ENCODE measurements around the gene SLCO2A1.

The SLCO2A1 gene

GRCh38 chr3:133881939-133882825 is 147.5 kb downstream of the SLCO2A1 start:
- TF ChIP-seq, protein P1, sequence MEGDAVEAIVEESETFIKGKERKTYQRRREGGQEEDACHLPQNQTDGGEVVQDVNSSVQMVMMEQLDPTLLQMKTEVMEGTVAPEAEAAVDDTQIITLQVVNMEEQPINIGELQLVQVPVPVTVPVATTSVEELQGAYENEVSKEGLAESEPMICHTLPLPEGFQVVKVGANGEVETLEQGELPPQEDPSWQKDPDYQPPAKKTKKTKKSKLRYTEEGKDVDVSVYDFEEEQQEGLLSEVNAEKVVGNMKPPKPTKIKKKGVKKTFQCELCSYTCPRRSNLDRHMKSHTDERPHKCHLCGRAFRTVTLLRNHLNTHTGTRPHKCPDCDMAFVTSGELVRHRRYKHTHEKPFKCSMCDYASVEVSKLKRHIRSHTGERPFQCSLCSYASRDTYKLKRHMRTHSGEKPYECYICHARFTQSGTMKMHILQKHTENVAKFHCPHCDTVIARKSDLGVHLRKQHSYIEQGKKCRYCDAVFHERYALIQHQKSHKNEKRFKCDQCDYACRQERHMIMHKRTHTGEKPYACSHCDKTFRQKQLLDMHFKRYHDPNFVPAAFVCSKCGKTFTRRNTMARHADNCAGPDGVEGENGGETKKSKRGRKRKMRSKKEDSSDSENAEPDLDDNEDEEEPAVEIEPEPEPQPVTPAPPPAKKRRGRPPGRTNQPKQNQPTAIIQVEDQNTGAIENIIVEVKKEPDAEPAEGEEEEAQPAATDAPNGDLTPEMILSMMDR (IDR thresholded peaks at IDR 0.05; ENCODE audit: extremely low read depth, missing control alignments): no peak
- no peak for DNase-seq (ENCODE audit: low spot score)

- no peak for DNase-seq (ENCODE audit: low spot score)
- TF ChIP-seq, protein P1 (IDR thresholded peaks at IDR 0.05; ENCODE audit: extremely low read depth, missing control alignments): no peak
Measured at GRCh38 chr3:133881492-133881891, 148.2 kb downstream of the SLCO2A1 start.

DNA sequence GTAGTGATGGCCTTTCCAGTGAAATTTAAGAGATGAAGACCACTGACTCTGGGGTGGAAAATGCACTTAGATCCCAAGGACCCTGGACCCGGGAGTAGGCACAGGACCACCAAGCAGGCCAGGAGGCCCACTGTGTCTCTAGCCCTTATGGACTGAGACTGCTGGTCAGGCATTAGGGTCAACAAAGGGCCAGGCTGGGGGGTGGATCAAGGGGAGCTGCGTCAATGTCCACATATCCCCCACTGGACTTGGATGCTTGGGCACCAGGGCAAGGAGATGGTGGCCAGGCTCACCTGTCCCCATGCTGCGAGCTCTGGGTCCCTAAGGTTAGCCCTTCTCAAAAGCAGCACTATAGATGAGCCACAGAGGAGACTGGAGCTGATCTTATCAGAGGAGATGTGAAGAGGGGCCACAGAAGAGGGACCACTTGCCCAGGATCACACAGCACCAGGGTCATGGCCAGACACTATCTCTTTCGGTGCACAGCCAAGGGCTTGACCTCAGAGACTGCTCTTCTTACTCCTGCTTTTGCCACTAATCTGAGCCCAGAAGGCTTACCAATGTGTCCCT is 148.8 kb downstream of the SLCO2A1 start:
- TF ChIP-seq, protein P1 (IDR thresholded peaks at IDR 0.05; ENCODE audit: extremely low read depth, missing control alignments): no peak
- no peak for DNase-seq (ENCODE audit: low spot score)

DNA sequence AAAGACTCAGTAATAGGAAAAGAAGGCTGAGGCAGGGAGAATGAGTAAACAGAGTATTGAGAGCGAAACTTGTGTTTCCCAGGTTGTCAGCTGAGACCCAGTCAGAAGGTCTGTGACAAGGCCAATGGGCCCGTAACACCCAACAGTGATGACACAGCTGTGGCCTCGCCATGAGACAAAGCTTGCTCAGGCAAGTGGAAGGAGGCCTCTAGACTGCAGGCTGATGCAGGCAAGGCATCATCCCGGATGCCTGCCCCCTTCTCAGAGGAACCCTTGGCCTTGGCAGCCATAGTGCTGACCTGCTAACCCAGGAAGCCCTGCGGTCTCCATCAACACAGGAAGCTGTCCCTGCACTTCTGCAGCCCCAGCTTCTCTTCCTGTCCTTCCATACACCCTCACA is 149.4 kb downstream of the SLCO2A1 start:
- TF ChIP-seq, protein P1 (IDR thresholded peaks at IDR 0.05; ENCODE audit: extremely low read depth, missing control alignments): no peak
- no peak for DNase-seq (ENCODE audit: low spot score)

- no peak for DNase-seq (ENCODE audit: low spot score)
- TF ChIP-seq, protein P1 (IDR thresholded peaks at IDR 0.05; ENCODE audit: extremely low read depth, missing control alignments): no peak
Measured at GRCh38 chr3:133878518-133878917, 151.2 kb downstream of the SLCO2A1 start.
